Measurements from ENCODE around the gene BEND3. TPM values are rescaled to one million over a fixed set of nuclear protein-coding genes. Genes with fewer than 3 reads are reported as not detected.

The BEND3 gene
- total and polyA plus RNA-seq, 9 of the 15 experiments (the other 6 are each of a cell fraction or from before 2014, with no cell fraction given): 0.64 to 8.4 (median 3.3) TPM

DNA sequence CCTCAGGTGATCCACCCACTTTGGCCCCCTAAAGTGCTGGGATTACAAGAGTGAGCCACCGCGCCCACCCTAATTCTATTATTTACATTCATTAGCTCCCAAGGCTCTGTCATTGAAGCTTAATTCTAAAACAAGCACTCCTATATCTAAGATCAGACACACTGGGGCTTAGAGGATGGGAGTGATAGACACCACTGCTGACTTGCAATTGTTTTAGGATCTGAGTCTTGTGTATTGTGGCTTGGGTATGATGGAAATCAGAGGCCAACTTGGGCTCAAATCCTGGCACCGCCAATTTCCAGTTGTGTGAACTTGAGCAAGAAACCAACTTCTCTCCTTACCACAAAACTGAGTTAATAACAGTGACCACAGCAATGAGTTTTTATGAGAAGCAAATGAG is 52.6 kb downstream of the BEND3 start:
- ChIA-PET CTCF (ENCODE audit: low intra/inter-chr PET ratio) (no interaction called here), POLR2A (no interaction called here)
- no peak overlapping the region for H3K9ac ChIP-seq (ENCODE audit: insufficient read depth in 1 of 2, low read depth in 2 of 2, low read length in 2 of 2)
- no peak for ATAC-seq
- 96% methylated on average over 3 of the region's 3 CpGs for WGBS (ENCODE audit: insufficient coverage, low coverage, missing lambda C conversion rate)
- no TSS peak for BruUV-seq (replicated peaks)
- H3K79me2 ChIP-seq (ENCODE audit: control insufficient read depth, insufficient read depth, low read length): no peaks in the 10 kb centered on the region
- H3K9me1 ChIP-seq (ENCODE audit: control insufficient read depth, insufficient read depth, low read length): no peaks in the 10 kb centered on the region
- no peak overlapping the region for H3K27ac ChIP-seq (ENCODE audit: extremely low read depth, low read depth, low read length)
- H3K36me3 ChIP-seq (ENCODE audit: control insufficient read depth, insufficient read depth, low read length): peaks cover 5% of the 10 kb centered on the region; the same call in 1 of the 3 replicates
- no peak overlapping the region for H2AFZ ChIP-seq (ENCODE audit: low read depth, low read length)
- no peak for DNase-seq (ENCODE audit: extremely low read depth in 1 of 4, low spot score in 3 of 4)
- H3K4me3 ChIP-seq: no peak overlapping the region
- H3K27me3 ChIP-seq (ENCODE audit: control insufficient read depth in 2 of 2, insufficient read depth in 2 of 2, low read length in 2 of 2): peaks cover 8 to 9% of the 10 kb centered on the region in 2 experiments
- TF ChIP-seq, protein P1, sequence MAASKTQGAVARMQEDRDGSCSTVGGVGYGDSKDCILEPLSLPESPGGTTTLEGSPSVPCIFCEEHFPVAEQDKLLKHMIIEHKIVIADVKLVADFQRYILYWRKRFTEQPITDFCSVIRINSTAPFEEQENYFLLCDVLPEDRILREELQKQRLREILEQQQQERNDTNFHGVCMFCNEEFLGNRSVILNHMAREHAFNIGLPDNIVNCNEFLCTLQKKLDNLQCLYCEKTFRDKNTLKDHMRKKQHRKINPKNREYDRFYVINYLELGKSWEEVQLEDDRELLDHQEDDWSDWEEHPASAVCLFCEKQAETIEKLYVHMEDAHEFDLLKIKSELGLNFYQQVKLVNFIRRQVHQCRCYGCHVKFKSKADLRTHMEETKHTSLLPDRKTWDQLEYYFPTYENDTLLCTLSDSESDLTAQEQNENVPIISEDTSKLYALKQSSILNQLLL (CRISPR knock-in tag; IDR thresholded peaks at IDR 0.05; ENCODE audit: borderline replicate concordance): no peak
- TF ChIP-seq ZNF695 (CRISPR knock-in tag; IDR thresholded peaks at IDR 0.05) (no peak), TCF15 (CRISPR knock-in tag; IDR thresholded peaks at IDR 0.05) (no peak)
- in situ Hi-C loops (cut with MboI) (no loop called here), intact Hi-C loops (cut with micrococcal nuclease) (no loop called here)
- peaks cover 0 to 9% of the 10 kb centered on the region in 2 experiments; a peak in 3 of 5 replicates for H3K4me1 ChIP-seq (replicated peaks in 1 of 2; ENCODE audit: control insufficient read depth in 2 of 2, insufficient read depth in 2 of 2, low read length in 2 of 2)
- no peaks in the 10 kb centered on the region for H4K20me1 ChIP-seq (replicated peaks; ENCODE audit: control insufficient read depth, insufficient read depth, low read length)
- H3K4me2 ChIP-seq (ENCODE audit: insufficient read depth, low read length): no peak overlapping the region
- no peak for FAIRE-seq
- no peaks in the 10 kb centered on the region for H3K9me3 ChIP-seq (replicated peaks; ENCODE audit: control insufficient read depth, insufficient read depth, low read depth, low read length)
